Osteocyte (in vitro differentiated cells): ENCODE measurements around the gene RABGAP1. TPM values are rescaled to one million over a fixed set of nuclear protein-coding genes. Genes with fewer than 3 reads are reported as not detected.

ENCODE experiments used
- DNase-seq: peaks from one replicate; pipeline ENCODE4 v3.0.0; 2021; ENCODE audit warnings: mixed read lengths; ENCODE audit not compliant: unreplicated experiment; ENCODE audit errors: extremely low spot score
- H3K27ac Mint-ChIP-seq: one replicate; pipeline ENCODE4 v1.8.0; 2021; ENCODE audit warnings: mild to moderate bottlenecking, mixed read lengths; ENCODE audit not compliant: unreplicated experiment
- H3K27me3 Mint-ChIP-seq: one replicate; pipeline ENCODE4 v1.8.0; 2021; ENCODE audit warnings: mixed read lengths; ENCODE audit not compliant: unreplicated experiment
- H3K36me3 Mint-ChIP-seq: one replicate; pipeline ENCODE4 v1.8.0; 2021; ENCODE audit warnings: mixed read lengths; ENCODE audit not compliant: unreplicated experiment
- H3K4me1 Mint-ChIP-seq: one replicate; pipeline ENCODE4 v1.8.0; 2021; ENCODE audit warnings: mixed read lengths; ENCODE audit not compliant: unreplicated experiment
- H3K4me3 Mint-ChIP-seq: one replicate; pipeline ENCODE4 v1.8.0; 2021; ENCODE audit warnings: mild to moderate bottlenecking, moderate library complexity, mixed read lengths; ENCODE audit not compliant: unreplicated experiment
- H3K9me3 Mint-ChIP-seq: one replicate; pipeline ENCODE4 v1.8.0; 2021; ENCODE audit warnings: mixed read lengths; ENCODE audit not compliant: unreplicated experiment
- total RNA-seq: library from RNA; stranded (reverse); gene quantifications from 2 replicates; pipeline ENCODE4 v1.2.1, GENCODE V29; 2021
- TF ChIP-seq, protein P1 (sequence below): fragments of 200-600 bp; sonication (generic); IDR thresholded peaks from 2 replicates; pipeline ENCODE4 v1.5.0; 2021; ENCODE audit warnings: antibody characterized with exemption, mild to moderate bottlenecking, moderate library complexity

Gene RABGAP1
- total RNA-seq, 1 donor from 2014 or later: 88.4 TPM

DNA sequence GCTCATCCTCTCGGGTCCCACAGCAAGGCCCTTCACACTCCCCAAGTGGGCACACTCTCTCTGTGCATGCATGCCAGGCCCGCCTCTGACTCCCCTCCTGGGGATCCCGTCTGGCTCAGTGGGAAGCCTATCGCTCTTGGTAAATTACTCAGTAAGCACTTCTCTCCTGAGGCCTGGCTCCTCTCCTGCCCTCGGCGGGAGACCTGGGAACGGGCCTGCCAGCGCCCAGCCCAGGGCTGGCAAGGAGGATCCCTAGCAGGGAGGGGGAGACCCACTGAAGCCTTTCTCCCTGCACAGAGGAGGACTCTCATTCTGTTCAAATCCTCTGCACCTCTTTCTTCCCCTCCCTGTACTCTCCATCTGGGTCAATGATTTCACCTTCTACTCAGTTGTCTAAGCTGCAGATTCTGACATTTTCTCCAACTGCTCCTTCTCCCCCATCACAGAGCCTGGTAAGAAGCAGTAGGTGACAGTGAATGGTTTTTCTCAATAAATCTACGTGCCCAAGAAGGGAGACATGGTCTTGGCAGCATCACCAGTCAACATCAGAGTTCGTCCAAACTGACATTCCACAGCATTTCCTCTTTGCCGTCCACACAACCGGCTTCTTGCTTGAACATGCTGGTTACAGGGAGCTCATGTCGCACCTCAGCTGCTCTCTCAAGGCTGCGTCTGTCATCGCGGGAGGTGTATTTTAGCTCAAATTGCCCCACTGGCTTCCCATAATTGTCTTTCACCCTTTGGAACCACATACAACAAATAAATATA is 174.5 kb downstream of the RABGAP1 start:
- Mint-ChIP-seq H3K4me1 (peaks cover 13% of the 10 kb centered on the region), H3K9me3 (no peaks in the 10 kb centered on the region), H3K4me3 (no peak overlapping the region), H3K27me3 (no peaks in the 10 kb centered on the region), H3K36me3 (no peaks in the 10 kb centered on the region), H3K27ac (no peak overlapping the region)
- no peak for DNase-seq
- TF ChIP-seq, protein P1, sequence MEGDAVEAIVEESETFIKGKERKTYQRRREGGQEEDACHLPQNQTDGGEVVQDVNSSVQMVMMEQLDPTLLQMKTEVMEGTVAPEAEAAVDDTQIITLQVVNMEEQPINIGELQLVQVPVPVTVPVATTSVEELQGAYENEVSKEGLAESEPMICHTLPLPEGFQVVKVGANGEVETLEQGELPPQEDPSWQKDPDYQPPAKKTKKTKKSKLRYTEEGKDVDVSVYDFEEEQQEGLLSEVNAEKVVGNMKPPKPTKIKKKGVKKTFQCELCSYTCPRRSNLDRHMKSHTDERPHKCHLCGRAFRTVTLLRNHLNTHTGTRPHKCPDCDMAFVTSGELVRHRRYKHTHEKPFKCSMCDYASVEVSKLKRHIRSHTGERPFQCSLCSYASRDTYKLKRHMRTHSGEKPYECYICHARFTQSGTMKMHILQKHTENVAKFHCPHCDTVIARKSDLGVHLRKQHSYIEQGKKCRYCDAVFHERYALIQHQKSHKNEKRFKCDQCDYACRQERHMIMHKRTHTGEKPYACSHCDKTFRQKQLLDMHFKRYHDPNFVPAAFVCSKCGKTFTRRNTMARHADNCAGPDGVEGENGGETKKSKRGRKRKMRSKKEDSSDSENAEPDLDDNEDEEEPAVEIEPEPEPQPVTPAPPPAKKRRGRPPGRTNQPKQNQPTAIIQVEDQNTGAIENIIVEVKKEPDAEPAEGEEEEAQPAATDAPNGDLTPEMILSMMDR: no peak

DNA sequence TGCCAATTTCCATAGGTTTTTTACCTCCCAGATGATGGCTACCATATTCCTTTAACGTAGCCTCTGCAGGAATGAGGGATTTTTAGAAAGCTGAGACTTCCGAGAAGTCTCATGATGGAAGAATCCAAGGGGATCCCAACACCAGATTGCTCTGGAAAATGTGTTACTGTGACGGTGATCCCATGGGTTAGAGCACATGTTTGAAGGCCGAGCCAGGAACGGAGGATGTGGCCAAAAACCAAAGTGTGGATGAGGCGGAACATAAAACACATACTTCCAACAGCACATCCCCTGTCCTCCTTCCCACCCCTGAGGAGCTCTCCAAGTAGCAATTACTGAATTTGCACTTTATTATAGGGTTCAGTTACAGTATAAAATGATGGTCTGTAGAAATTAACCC is 175.2 kb downstream of the RABGAP1 start:
- no peak overlapping the region for H3K4me3 Mint-ChIP-seq
- H3K4me1 Mint-ChIP-seq: peaks cover 13% of the 10 kb centered on the region
- no peak overlapping the region for H3K27ac Mint-ChIP-seq
- DNase-seq: no peak
- no peaks in the 10 kb centered on the region for H3K36me3 Mint-ChIP-seq
- H3K9me3 Mint-ChIP-seq: no peaks in the 10 kb centered on the region
- TF ChIP-seq, protein P1: no peak
- H3K27me3 Mint-ChIP-seq: no peaks in the 10 kb centered on the region

DNA sequence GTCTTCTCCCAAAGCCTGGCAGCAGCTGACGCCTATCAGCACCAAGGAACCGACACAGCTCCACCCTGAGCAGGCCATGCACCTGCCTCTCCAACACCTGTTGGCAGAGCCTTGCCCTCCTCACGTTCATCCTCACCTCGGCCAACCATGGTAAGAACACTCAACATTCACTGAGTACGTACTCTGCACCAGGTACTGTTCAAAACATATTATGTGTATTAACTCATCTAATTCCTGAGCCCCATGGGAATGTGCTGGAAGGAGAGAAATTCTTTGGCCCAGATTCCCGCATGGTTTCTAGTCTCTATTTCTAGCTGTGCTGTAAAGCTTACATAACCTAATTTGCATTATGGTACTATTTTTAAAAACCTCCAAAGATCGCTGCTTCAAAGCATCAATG is 178.7 kb downstream of the RABGAP1 start:
- Mint-ChIP-seq H3K4me3 (no peak overlapping the region), H3K27ac (no peak overlapping the region), H3K27me3 (no peaks in the 10 kb centered on the region), H3K9me3 (no peaks in the 10 kb centered on the region), H3K36me3 (no peaks in the 10 kb centered on the region), H3K4me1 (peaks cover 16% of the 10 kb centered on the region)
- TF ChIP-seq, protein P1: no peak
- DNase-seq: no peak

DNA sequence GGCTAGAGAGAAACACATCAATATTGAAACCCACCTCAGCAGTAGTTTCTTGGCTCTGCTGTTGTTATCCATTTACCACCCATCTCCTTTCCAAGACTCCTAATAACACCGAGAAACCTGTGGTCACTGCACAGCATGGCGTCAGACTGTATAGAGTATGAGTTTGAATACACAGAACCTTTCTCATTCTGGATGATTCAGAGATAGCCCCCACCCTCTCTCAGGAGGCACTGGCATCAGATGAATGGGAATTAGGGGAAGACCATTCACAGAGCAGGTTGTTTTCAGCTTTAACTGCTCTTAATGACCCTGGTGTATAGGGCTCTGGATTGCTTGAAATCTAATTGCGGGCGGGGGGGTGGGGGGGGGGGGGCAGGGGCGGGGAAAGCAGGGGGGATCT is 179.3 kb downstream of the RABGAP1 start:
- TF ChIP-seq, protein P1: no peak
- Mint-ChIP-seq H3K4me3 (no peak overlapping the region), H3K27ac (no peak overlapping the region), H3K36me3 (no peaks in the 10 kb centered on the region), H3K9me3 (no peaks in the 10 kb centered on the region), H3K27me3 (no peaks in the 10 kb centered on the region), H3K4me1 (peaks cover 16% of the 10 kb centered on the region)
- DNase-seq: no peak

DNA sequence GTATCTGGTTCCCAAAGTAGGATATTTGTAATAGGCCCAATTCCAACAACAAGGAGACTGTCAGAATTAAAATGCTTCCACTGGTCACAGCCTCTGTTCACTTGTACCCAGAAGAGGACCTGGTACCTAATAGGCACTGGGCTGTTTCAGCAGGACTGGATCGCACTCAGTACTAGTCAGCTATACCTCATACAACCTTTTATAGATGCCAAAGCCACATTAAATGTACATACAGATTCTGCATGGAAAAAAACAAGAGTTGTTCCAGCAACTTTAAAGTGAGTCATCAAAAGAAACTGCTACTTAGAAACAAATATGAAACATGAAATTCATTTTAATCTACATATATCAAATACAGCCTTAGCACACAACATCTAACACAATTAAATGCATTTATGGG is 180.1 kb downstream of the RABGAP1 start:
- H3K27ac Mint-ChIP-seq: no peak overlapping the region
- no peaks in the 10 kb centered on the region for H3K9me3 Mint-ChIP-seq
- H3K4me1 Mint-ChIP-seq: peaks cover 16% of the 10 kb centered on the region
- no peaks in the 10 kb centered on the region for H3K27me3 Mint-ChIP-seq
- no peak overlapping the region for H3K4me3 Mint-ChIP-seq
- DNase-seq: no peak
- TF ChIP-seq, protein P1: no peak
- H3K36me3 Mint-ChIP-seq: peaks cover 2% of the 10 kb centered on the region
